A673 (cell line): ENCODE measurements around the gene TTLL11.

Experiments
- CTCF ChIP-seq: fragments of 300-800, 200-600 bp; sonication (generic); conservative IDR thresholded peaks from 2 replicates; pipeline ENCODE4 v1.5.1; 2017; ENCODE audit warnings: low read depth, mild to moderate bottlenecking, antibody characterized with exemption, low read length, moderate library complexity, mixed read lengths
- EZH2 ChIP-seq: fragments of 200-600 bp; sonication (generic); IDR thresholded peaks from 2 replicates; pipeline ENCODE4 v1.6.1; 2017; ENCODE audit warnings: borderline replicate concordance, low read depth, mild to moderate bottlenecking, mixed read lengths, antibody characterized with exemption, low read length; ENCODE audit not compliant: poor library complexity, severe bottlenecking

- TF ChIP-seq CTCF = no peak
- no peak for TF ChIP-seq EZH2
Observed at GRCh38 chr9:122129969-122130368, 36.9 kb upstream of the TTLL11 start.
